ENCODE measurements around the gene ZC3H18. TPM values are rescaled to one million over a fixed set of nuclear protein-coding genes. Genes with fewer than 3 reads are reported as not detected.

The ZC3H18 gene
- polyA plus RNA-seq, 1 experiment, result 11.2 TPM

DNA sequence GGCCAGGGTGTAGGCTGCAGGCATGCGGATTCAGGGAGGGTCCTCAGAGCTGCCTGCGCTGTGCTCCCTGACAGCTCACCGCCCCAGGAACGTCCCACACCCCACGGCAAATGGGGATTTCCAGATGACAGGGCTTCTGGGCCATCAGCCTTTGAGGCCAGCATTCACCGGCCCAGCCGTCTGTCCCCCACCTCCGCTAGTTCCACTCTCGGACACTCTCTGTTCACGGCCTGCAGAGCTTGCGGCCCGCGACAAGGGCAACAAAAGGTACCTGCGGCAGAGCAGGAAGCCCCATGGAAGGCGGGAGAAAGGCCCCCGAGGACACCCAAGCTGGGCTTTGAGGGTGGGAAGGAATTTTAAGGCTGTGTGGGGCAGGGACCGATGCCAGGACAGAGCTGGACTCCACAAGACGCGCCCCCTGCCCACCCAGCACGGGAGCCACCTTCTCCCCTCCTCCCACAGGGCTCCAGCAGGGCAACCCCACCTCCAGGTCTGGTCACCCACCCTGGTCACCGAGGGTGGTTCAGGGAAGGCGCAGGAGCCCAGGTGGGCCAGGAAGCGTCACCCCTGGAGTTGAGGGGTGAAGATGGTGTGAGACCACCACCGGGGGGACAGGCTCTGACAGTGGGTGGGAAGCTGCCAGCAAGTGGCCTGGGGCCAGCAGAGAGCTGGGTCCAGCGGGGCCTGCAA is 86.2 kb downstream of the ZC3H18 start:
- POLR2A ChIA-PET, result no interaction called here
- no peak overlapping the region for H3K4me3 ChIP-seq (ENCODE audit: low read depth, low read length)
- CTCF ChIA-PET, result no interaction called here
- H3K36me3 ChIP-seq (ENCODE audit: control insufficient read depth, insufficient read depth, low read length), result peaks cover 6% of the 10 kb centered on the region
- no peak for DNase-seq (ENCODE audit: low read depth)
- no peaks in the 10 kb centered on the region for H3K27me3 ChIP-seq (ENCODE audit: control insufficient read depth, insufficient read depth, low read length)
- TF ChIP-seq, protein P1, sequence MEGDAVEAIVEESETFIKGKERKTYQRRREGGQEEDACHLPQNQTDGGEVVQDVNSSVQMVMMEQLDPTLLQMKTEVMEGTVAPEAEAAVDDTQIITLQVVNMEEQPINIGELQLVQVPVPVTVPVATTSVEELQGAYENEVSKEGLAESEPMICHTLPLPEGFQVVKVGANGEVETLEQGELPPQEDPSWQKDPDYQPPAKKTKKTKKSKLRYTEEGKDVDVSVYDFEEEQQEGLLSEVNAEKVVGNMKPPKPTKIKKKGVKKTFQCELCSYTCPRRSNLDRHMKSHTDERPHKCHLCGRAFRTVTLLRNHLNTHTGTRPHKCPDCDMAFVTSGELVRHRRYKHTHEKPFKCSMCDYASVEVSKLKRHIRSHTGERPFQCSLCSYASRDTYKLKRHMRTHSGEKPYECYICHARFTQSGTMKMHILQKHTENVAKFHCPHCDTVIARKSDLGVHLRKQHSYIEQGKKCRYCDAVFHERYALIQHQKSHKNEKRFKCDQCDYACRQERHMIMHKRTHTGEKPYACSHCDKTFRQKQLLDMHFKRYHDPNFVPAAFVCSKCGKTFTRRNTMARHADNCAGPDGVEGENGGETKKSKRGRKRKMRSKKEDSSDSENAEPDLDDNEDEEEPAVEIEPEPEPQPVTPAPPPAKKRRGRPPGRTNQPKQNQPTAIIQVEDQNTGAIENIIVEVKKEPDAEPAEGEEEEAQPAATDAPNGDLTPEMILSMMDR (IDR thresholded peaks at IDR 0.05; ENCODE audit: insufficient read depth, low read depth, low read length), result no peak

DNA sequence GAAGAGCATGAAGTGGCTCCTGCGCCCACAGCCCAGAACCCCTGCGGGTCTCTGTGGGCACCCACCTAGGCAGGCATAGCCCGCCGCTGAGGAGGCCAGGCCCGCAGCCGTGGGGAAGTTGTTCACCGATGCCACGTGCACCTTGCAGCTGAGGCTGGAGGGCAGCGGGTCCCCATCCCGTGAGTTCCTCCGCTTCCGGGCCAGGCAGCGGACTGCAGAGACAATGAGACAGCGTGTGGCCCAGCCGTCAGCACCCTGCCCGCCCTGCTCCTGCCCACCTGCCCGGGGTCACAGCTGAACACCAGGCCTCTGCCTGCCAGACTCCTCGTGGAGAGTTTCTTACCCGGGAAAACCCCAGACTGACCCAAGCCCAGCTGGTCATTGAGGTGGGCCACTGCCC is 87.2 kb downstream of the ZC3H18 start:
- ChIA-PET CTCF (no interaction called here), POLR2A (no interaction called here)
- H3K27me3 ChIP-seq (ENCODE audit: control insufficient read depth, insufficient read depth, low read length), result no peaks in the 10 kb centered on the region
- no peak overlapping the region for H3K4me3 ChIP-seq (ENCODE audit: low read depth, low read length)
- no peak for DNase-seq (ENCODE audit: low read depth)
- TF ChIP-seq, protein P1 (IDR thresholded peaks at IDR 0.05; ENCODE audit: insufficient read depth, low read depth, low read length), result no peak
- H3K36me3 ChIP-seq (ENCODE audit: control insufficient read depth, insufficient read depth, low read length), result peaks cover 6% of the 10 kb centered on the region

DNA sequence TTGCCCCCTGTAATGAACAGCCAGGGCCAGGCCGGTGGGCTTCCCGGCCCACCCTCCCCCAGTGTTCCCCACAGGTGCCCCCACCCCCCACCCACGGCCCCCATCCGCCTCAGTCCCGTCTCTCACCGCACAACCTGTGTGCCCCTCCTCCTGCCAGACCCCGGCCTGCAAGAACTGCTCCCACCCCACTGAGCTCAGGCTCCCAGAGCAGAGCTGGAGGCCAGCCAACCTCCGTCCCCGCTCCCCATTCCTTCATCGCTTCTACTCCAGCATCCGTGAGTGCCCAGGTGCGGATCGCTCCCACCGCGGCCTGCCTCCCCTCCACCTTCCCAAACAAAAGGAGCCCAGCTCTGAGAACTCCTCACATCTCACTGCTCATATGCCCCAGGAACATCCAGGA is 88.5 kb downstream of the ZC3H18 start:
- no peaks in the 10 kb centered on the region for H3K27me3 ChIP-seq (ENCODE audit: control insufficient read depth, insufficient read depth, low read length)
- H3K4me3 ChIP-seq (ENCODE audit: low read depth, low read length), result no peak overlapping the region
- TF ChIP-seq, protein P1 (IDR thresholded peaks at IDR 0.05; ENCODE audit: insufficient read depth, low read depth, low read length), result no peak
- CTCF ChIA-PET, result no interaction called here
- DNase-seq (ENCODE audit: low read depth), result no peak
- H3K36me3 ChIP-seq (ENCODE audit: control insufficient read depth, insufficient read depth, low read length), result peaks cover 6% of the 10 kb centered on the region
- POLR2A ChIA-PET, result no interaction called here

DNA sequence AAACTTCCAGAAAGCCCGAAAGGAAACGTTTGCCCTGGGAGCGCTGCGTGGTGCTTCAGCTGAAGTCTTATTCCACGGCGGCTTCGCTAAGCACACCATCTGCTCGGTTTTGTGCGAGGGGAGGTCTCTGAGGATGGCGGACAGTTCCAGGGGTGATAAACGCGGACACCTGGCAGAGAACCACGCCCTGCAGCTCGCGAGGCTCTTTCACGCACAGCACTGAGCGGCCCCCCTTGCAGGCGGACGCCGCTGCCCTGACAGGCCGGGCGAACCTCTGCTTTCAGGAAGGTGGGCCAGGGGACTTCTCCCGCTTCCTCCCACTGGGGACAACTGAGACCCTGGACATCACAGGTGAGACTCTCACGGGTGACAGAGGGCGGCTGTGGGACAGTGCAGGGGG is 89.0 kb downstream of the ZC3H18 start:
- Histone ChIP-seq H3K36me3 (ENCODE audit: control insufficient read depth, insufficient read depth, low read length) (peaks cover 6% of the 10 kb centered on the region), H3K4me3 (ENCODE audit: low read depth, low read length) (no peak overlapping the region), H3K27me3 (ENCODE audit: control insufficient read depth, insufficient read depth, low read length) (no peaks in the 10 kb centered on the region)
- TF ChIP-seq, protein P1 (IDR thresholded peaks at IDR 0.05; ENCODE audit: insufficient read depth, low read depth, low read length), result no peak
- POLR2A ChIA-PET, result no interaction called here
- CTCF ChIA-PET, result no interaction called here
- no peak for DNase-seq (ENCODE audit: low read depth)

DNA sequence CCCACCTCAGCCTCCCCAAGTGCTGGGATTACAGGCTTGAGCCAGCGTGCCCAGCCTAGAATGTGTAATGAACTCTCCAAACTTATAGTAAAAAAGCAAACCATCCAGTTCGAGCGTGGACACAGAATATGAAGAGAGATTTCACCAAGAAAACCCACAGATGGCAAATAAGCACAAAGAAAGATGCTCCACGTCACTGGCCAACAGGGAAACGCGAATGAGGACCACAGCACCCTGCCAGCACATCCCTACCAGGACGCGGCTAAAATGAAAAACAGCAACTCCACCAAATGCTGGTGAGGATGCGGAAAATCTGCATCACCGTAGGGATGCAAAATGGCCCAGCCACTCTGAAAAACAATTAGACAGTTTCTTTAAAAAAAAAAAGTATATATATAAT is 91.3 kb downstream of the ZC3H18 start:
- H3K36me3 ChIP-seq (ENCODE audit: control insufficient read depth, insufficient read depth, low read length), result no peaks in the 10 kb centered on the region; the same call in 1 of the 2 replicates
- no peak overlapping the region for H3K4me3 ChIP-seq (ENCODE audit: low read depth, low read length)
- DNase-seq (ENCODE audit: low read depth), result no peak
- TF ChIP-seq, protein P1 (IDR thresholded peaks at IDR 0.05; ENCODE audit: insufficient read depth, low read depth, low read length), result no peak
- POLR2A ChIA-PET, result no interaction called here
- CTCF ChIA-PET, result interaction anchor here (1.0 kb wide), 1 partner anchor 10 kb away, joined by 6 read pairs; no protein-coding TSS in a partner anchor
- no peaks in the 10 kb centered on the region for H3K27me3 ChIP-seq (ENCODE audit: control insufficient read depth, insufficient read depth, low read length)

Data from BJ (cell line).